ENCODE measurements around the gene PGAM2.

Gene PGAM2

DNA sequence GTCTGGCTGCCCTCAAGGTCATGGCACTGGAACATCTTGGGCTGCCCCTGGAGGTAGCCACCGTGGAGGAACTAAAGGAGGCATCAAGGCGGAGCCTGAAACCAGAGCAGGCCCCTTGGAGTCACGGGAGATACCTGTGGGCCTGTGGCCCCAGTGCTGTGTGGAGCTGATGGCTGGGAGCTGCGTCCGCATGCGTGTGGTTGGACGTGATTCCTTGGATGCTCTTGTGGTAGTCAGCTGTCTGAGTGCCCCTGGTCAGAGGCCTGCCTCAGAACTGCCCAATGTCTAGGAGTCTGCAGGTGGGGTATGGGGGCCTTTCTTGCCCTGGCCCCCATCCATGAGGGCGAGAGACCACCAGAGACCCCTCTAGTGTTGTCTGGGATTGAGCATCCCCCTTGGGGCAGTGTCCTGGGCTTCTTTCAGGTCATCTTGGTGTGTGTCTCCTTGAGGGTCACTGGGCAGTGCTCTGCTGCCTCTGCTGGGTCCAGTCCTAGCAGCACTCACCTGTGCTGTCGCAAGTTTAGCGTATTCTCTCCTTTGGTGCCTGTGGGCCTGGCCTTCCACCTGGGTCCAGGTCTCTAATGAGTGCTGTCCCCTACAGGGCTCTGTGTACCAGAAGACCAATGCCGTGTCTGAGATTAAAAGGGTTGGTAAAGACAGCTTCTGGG lies 8.1 kb downstream of the PGAM2 start:
- no peak overlapping the region for H2AFZ ChIP-seq (ENCODE audit: low read length, unreplicated experiment)
- no peaks in the 10 kb centered on the region for H3K4me1 ChIP-seq (ENCODE audit: control insufficient read depth, insufficient read depth, low read length, unreplicated experiment)
- no peaks in the 10 kb centered on the region for H3K79me2 ChIP-seq (ENCODE audit: control insufficient read depth, insufficient read depth, low read length, unreplicated experiment)
- no peak overlapping the region for H3K4me3 ChIP-seq (ENCODE audit: low read depth, low read length)
- no peaks in the 10 kb centered on the region for H3K27me3 ChIP-seq (ENCODE audit: insufficient read depth, low read length)
- no peak overlapping the region for H3K27ac ChIP-seq (ENCODE audit: low read depth, low read length)
- H3K36me3 ChIP-seq (ENCODE audit: insufficient read depth, low read length), result peaks cover 4% of the 10 kb centered on the region

GRCh38 chr7:44056681-44057080 lies 8.7 kb downstream of the PGAM2 start:
- Histone ChIP-seq H2AFZ (ENCODE audit: low read length, unreplicated experiment) (no peak overlapping the region), H3K27me3 (ENCODE audit: insufficient read depth, low read length) (no peaks in the 10 kb centered on the region), H3K79me2 (ENCODE audit: control insufficient read depth, insufficient read depth, low read length, unreplicated experiment) (no peaks in the 10 kb centered on the region), H3K27ac (ENCODE audit: low read depth, low read length) (no peak overlapping the region), H3K4me1 (ENCODE audit: control insufficient read depth, insufficient read depth, low read length, unreplicated experiment) (no peaks in the 10 kb centered on the region), H3K36me3 (ENCODE audit: insufficient read depth, low read length) (peaks cover 4% of the 10 kb centered on the region), H3K4me3 (ENCODE audit: low read depth, low read length) (no peak overlapping the region)

GRCh38 chr7:44052771-44053365 lies 12.5 kb downstream of the PGAM2 start:
- no peak overlapping the region for H2AFZ ChIP-seq (ENCODE audit: low read length, unreplicated experiment)
- H3K36me3 ChIP-seq (ENCODE audit: insufficient read depth, low read length), result peaks cover 14% of the 10 kb centered on the region
- peaks cover 23% of the 10 kb centered on the region for H3K79me2 ChIP-seq (ENCODE audit: control insufficient read depth, insufficient read depth, low read length, unreplicated experiment)
- H3K27me3 ChIP-seq (ENCODE audit: insufficient read depth, low read length), result no peaks in the 10 kb centered on the region
- H3K4me1 ChIP-seq (ENCODE audit: control insufficient read depth, insufficient read depth, low read length, unreplicated experiment), result peaks cover 7% of the 10 kb centered on the region
- no peak overlapping the region for H3K4me3 ChIP-seq (ENCODE audit: low read depth, low read length)
- H3K27ac ChIP-seq (ENCODE audit: low read depth, low read length), result no peak overlapping the region

DNA sequence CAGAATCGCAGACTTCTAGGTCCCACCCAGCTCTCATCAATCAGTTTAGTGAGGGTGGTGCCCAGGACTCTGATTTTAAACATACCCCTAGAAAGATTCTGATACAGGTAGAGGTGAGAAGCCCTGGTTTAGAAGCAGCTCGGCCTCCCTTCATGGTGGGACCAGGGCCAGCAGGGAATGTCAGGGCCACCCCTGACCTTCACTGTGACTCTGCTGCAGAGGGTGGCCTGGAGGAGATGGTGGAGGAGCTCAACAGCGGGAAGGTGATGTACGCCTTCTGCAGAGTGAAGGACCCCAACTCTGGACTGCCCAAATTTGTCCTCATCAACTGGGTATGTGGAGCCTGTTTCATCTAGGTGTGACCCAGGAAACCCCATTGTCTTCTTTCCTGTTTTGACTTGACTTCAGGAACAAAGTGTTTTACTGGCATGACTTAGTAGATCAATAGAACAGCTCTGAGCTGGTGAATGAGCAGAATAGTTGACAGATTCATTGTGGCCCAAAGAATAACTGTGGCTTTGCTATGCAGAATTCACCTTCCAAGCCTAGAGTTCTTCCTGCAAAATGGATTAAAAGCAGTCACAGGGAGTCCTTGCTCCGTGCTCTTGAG lies 13.7 kb downstream of the PGAM2 start:
- peaks cover 7% of the 10 kb centered on the region for H3K4me1 ChIP-seq (ENCODE audit: control insufficient read depth, insufficient read depth, low read length, unreplicated experiment)
- no peak overlapping the region for H2AFZ ChIP-seq (ENCODE audit: low read length, unreplicated experiment)
- peaks cover 33% of the 10 kb centered on the region for H3K79me2 ChIP-seq (ENCODE audit: control insufficient read depth, insufficient read depth, low read length, unreplicated experiment)
- no peak overlapping the region for H3K4me3 ChIP-seq (ENCODE audit: low read depth, low read length)
- H3K27me3 ChIP-seq (ENCODE audit: insufficient read depth, low read length), result no peaks in the 10 kb centered on the region
- H3K36me3 ChIP-seq (ENCODE audit: insufficient read depth, low read length), result peaks cover 20% of the 10 kb centered on the region
- H3K27ac ChIP-seq (ENCODE audit: low read depth, low read length), result no peak overlapping the region

GRCh38 chr7:44050915-44051560 lies 14.3 kb downstream of the PGAM2 start:
- Histone ChIP-seq H3K79me2 (ENCODE audit: control insufficient read depth, insufficient read depth, low read length, unreplicated experiment) (peaks cover 40% of the 10 kb centered on the region), H2AFZ (ENCODE audit: low read length, unreplicated experiment) (no peak overlapping the region), H3K4me3 (ENCODE audit: low read depth, low read length) (no peak overlapping the region), H3K27ac (ENCODE audit: low read depth, low read length) (no peak overlapping the region), H3K36me3 (ENCODE audit: insufficient read depth, low read length) (peaks cover 26% of the 10 kb centered on the region), H3K4me1 (ENCODE audit: control insufficient read depth, insufficient read depth, low read length, unreplicated experiment) (peaks cover 12% of the 10 kb centered on the region), H3K27me3 (ENCODE audit: insufficient read depth, low read length) (no peaks in the 10 kb centered on the region)

GRCh38 chr7:44050121-44050914 lies 15.0 kb downstream of the PGAM2 start:
- no peak overlapping the region for H3K27ac ChIP-seq (ENCODE audit: low read depth, low read length)
- H3K79me2 ChIP-seq (ENCODE audit: control insufficient read depth, insufficient read depth, low read length, unreplicated experiment), result peaks cover 47% of the 10 kb centered on the region
- peaks cover 19% of the 10 kb centered on the region for H3K4me1 ChIP-seq (ENCODE audit: control insufficient read depth, insufficient read depth, low read length, unreplicated experiment)
- H3K4me3 ChIP-seq (ENCODE audit: low read depth, low read length), result no peak overlapping the region
- no peak overlapping the region for H2AFZ ChIP-seq (ENCODE audit: low read length, unreplicated experiment)
- peaks cover 26% of the 10 kb centered on the region for H3K36me3 ChIP-seq (ENCODE audit: insufficient read depth, low read length)
- H3K27me3 ChIP-seq (ENCODE audit: insufficient read depth, low read length), result no peaks in the 10 kb centered on the region

DNA sequence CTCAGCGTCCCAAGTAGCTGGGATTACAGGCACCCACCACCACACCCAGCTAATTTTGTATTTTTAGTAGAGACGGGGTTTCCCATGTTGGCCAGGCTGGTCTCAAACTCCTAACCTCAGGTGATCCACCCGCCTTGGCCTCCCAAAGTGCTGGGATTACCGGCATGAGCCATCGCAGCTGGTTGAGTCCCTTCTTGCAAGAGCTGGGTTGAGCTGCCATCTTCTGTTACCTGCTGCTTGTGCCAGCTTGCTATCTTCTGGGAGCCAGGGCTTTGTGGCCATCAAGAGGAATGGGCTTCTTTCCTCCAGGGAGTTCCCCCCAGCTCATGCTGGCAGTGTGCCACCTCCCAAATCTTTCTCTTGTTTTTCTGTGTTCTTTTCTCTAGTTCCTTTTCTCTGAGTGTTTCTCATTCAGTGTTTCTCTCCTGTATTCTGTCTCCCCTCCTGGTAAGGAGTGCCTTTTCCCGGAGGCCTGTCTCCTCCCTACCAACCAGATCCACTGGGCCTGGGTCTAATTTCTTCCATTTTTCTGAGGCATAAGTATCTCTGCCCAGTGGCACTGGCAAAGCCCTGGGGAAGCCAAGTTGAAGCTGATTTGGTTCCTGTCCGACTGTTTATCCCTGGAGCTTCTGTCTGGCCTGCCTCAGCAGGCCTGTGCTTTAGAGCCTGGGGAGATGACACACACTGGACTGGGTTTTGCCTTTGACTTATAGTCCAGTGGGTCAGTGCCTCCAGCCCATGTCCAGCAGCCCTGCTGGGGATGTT lies 17.2 kb downstream of the PGAM2 start:
- Histone ChIP-seq H3K27me3 (ENCODE audit: insufficient read depth, low read length) (no peaks in the 10 kb centered on the region), H3K4me1 (ENCODE audit: control insufficient read depth, insufficient read depth, low read length, unreplicated experiment) (peaks cover 19% of the 10 kb centered on the region), H3K79me2 (ENCODE audit: control insufficient read depth, insufficient read depth, low read length, unreplicated experiment) (peaks cover 54% of the 10 kb centered on the region), H2AFZ (ENCODE audit: low read length, unreplicated experiment) (no peak overlapping the region), H3K4me3 (ENCODE audit: low read depth, low read length) (no peak overlapping the region), H3K27ac (ENCODE audit: low read depth, low read length) (no peak overlapping the region), H3K36me3 (ENCODE audit: insufficient read depth, low read length) (peaks cover 24% of the 10 kb centered on the region)

DNA sequence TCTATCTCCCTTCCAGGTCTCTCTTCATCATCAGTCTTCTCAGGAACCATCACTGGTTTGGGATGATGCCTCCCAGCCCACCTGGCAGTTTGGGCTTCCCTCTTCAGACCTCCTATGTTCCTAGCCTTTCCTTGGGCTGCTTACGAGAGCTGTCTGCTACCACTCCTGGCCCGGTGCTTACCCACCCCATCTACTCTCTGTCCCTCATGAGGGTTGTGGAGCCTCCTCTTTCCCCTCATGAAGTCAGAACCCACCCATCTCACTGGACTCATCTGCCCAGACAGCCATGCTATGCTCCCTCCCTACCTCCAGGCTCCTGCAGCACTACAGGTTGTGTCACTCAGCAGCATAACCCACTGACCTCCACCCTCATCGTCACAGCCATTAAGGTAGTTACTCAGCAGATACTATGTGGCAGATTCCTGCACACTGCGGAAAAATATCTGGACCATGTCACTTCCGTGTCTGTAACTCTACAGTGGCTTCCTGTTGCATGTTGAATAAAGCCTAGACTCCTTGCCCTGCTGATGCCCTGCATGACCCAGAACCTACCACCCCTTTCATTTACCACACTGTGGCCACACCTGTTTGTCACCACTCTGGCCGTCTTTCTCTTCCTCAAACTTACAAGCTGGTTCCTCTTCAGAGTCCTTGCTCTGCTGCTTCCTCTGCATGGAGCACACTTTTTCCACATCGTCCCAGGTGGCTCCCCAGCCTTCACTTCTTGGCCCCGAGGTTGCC lies 18.9 kb downstream of the PGAM2 start:
- H2AFZ ChIP-seq (ENCODE audit: low read length, unreplicated experiment), result no peak overlapping the region
- H3K4me3 ChIP-seq (ENCODE audit: low read depth, low read length), result peak overlapping the region; percentile 82; the same call in 1 of the 2 replicates
- peaks cover 54% of the 10 kb centered on the region for H3K79me2 ChIP-seq (ENCODE audit: control insufficient read depth, insufficient read depth, low read length, unreplicated experiment)
- H3K27me3 ChIP-seq (ENCODE audit: insufficient read depth, low read length), result no peaks in the 10 kb centered on the region
- H3K4me1 ChIP-seq (ENCODE audit: control insufficient read depth, insufficient read depth, low read length, unreplicated experiment), result peaks cover 19% of the 10 kb centered on the region
- H3K27ac ChIP-seq (ENCODE audit: low read depth, low read length), result no peak overlapping the region
- peaks cover 22% of the 10 kb centered on the region; the same call in 1 of the 2 replicates for H3K36me3 ChIP-seq (ENCODE audit: insufficient read depth, low read length)

- Histone ChIP-seq H3K27ac (ENCODE audit: low read depth, low read length) (peak overlapping the region; percentile 22), H3K79me2 (ENCODE audit: control insufficient read depth, insufficient read depth, low read length, unreplicated experiment) (peaks cover 54% of the 10 kb centered on the region), H2AFZ (ENCODE audit: low read length, unreplicated experiment) (peak overlapping the region; percentile 19), H3K4me3 (ENCODE audit: low read depth, low read length) (peak overlapping the region; percentile 82), H3K27me3 (ENCODE audit: insufficient read depth, low read length) (no peaks in the 10 kb centered on the region), H3K36me3 (ENCODE audit: insufficient read depth, low read length) (peaks cover 17% of the 10 kb centered on the region; the same call in 1 of the 2 replicates), H3K4me1 (ENCODE audit: control insufficient read depth, insufficient read depth, low read length, unreplicated experiment) (peaks cover 19% of the 10 kb centered on the region)
These were observed 19.9 kb downstream of the PGAM2 start for GRCh38 chr7:44045226-44046014.
